Glomerular visceral epithelial cell (primary cell): ENCODE data around the gene TBCK.
A peak's percentile ranks its signal among the peaks of the same experiment; 100 is the strongest.

Source experiments
- DNase-seq: peaks from one replicate; pipeline ENCODE4 v3.0.0-alpha.2; 2016; ENCODE audit errors: extremely low spot score

The TBCK gene

GRCh38 chr4:106287353-106287969 lies 28.5 kb downstream of the TBCK start:
- DNase-seq = peak; percentile 87

- no peak for DNase-seq
Observed at GRCh38 chr4:106286611-106287010, 29.4 kb downstream of the TBCK start.

GRCh38 chr4:106284227-106284626 lies 31.8 kb downstream of the TBCK start:
- no peak for DNase-seq

- DNase-seq = no peak
Observed at GRCh38 chr4:106277140-106277675, 38.8 kb downstream of the TBCK start.

GRCh38 chr4:106273831-106274230 lies 42.2 kb downstream of the TBCK start:
- no peak for DNase-seq

- DNase-seq = no peak
Observed at GRCh38 chr4:106270736-106271135, 45.3 kb downstream of the TBCK start.

- no peak for DNase-seq
Observed at GRCh38 chr4:106269711-106270110, 46.3 kb downstream of the TBCK start.

- DNase-seq = no peak
Observed at GRCh38 chr4:106268786-106269185, 47.2 kb downstream of the TBCK start.

GRCh38 chr4:106266201-106266600 lies 49.8 kb downstream of the TBCK start:
- DNase-seq = peak; percentile 67

- DNase-seq = peak; percentile 74
Observed at GRCh38 chr4:106264331-106264728, 51.7 kb downstream of the TBCK start.

GRCh38 chr4:106263594-106264330 lies 52.2 kb downstream of the TBCK start:
- DNase-seq = no peak

GRCh38 chr4:106261980-106262379 lies 54.0 kb downstream of the TBCK start:
- DNase-seq = no peak

- no peak for DNase-seq
Observed at GRCh38 chr4:106258145-106259045, 57.6 kb downstream of the TBCK start.

- DNase-seq = no peak
Observed at GRCh38 chr4:106256190-106256589, 59.8 kb downstream of the TBCK start.

- DNase-seq = no peak
Observed at GRCh38 chr4:106255195-106255594, 60.8 kb downstream of the TBCK start.

GRCh38 chr4:106253364-106254129 lies 62.5 kb downstream of the TBCK start:
- DNase-seq = no peak

- no peak for DNase-seq
Observed at GRCh38 chr4:106247600-106247999, 68.4 kb downstream of the TBCK start.

- DNase-seq = no peak
Observed at GRCh38 chr4:106246441-106246840, 69.6 kb downstream of the TBCK start.

GRCh38 chr4:106245176-106245575 lies 70.8 kb downstream of the TBCK start:
- no peak for DNase-seq

- DNase-seq = no peak
Observed at GRCh38 chr4:106240699-106241098, 75.3 kb downstream of the TBCK start.

- DNase-seq = peak; percentile 50
Observed at GRCh38 chr4:106238820-106239420, 77.1 kb downstream of the TBCK start.
